ENCODE results near the gene DLG5. TPM values are rescaled to one million over a fixed set of nuclear protein-coding genes. Genes with fewer than 3 reads are reported as not detected.

The DLG5 gene
- polyA plus RNA-seq, 3 donors = 0.14 to 0.77 TPM; not detected in 1

DNA sequence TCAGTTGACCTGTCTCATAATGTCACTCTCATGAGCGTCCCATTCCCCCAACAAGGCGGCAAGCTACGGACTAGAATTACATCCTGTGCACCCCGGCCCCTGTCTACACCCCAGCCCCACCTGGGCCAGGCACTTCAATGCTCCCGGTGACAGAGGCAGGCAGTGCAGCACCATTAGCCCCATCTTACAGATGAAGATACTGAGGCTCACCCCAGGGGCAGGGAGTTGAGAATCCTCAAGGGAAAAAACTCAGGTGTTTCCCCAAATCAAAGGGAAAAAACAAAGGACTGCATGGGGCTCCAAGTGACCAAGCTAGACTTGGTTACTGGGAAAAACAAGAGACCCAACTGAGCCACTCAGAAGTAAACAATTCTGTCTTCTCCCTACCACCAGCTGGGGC, 4.5 kb downstream of the DLG5 start:
- H3K36me3 Mint-ChIP-seq = peaks cover 0 to 4% of the 10 kb centered on the region in 2 donors
- intact Hi-C loops (cut with micrococcal nuclease) = no loop called here
- Histone ChIP-seq H3K4me3 (replicated peaks in 1 of 3; ENCODE audit: low read depth in 2 of 3, low read length in 3 of 3) (no peak overlapping the region), H3K9ac (ENCODE audit: insufficient read depth, low read length, poor library complexity, severe bottlenecking) (no peak overlapping the region), H4K20me1 (ENCODE audit: insufficient read depth, low read length) (no peaks in the 10 kb centered on the region), H3K9me3 (replicated peaks in 1 of 2; ENCODE audit: control insufficient read depth in 1 of 2, insufficient read depth in 1 of 2, low read length in 2 of 2) (peaks cover 0 to 3% of the 10 kb centered on the region in 2 donors), H2AFZ (ENCODE audit: insufficient read depth, low read depth, low read length, poor library complexity, severe bottlenecking) (no peak overlapping the region), H3K4me1 (ENCODE audit: control insufficient read depth in 1 of 2, insufficient read depth in 2 of 2, low read length in 2 of 2) (peaks cover 10 to 15% of the 10 kb centered on the region in 2 donors), H3K27me3 (ENCODE audit: control insufficient read depth in 2 of 2, insufficient read depth in 2 of 2, low read length in 2 of 2) (peaks cover 17 to 18% of the 10 kb centered on the region in 2 donors), H3K27ac (ENCODE audit: low read depth in 1 of 2, low read length in 2 of 2) (no peak overlapping the region), H3K36me3 (replicated peaks in 1 of 2; ENCODE audit: control insufficient read depth in 1 of 2, insufficient read depth in 2 of 2, low read length in 2 of 2) (no peaks in the 10 kb centered on the region), H3K79me2 (ENCODE audit: insufficient read depth, low read length) (no peaks in the 10 kb centered on the region), H3K4me2 (replicated peaks; ENCODE audit: extremely low read depth, low read length, poor library complexity, severe bottlenecking) (no peak overlapping the region)
- H3K9me3 Mint-ChIP-seq = peaks cover 0 to 10% (median 2%) of the 10 kb centered on the region in 7 donors
- H3K4me3 Mint-ChIP-seq = no peak overlapping the region
- no peak for DNase-seq
- H3K27ac Mint-ChIP-seq = no peak overlapping the region
- TF ChIP-seq, protein P1, sequence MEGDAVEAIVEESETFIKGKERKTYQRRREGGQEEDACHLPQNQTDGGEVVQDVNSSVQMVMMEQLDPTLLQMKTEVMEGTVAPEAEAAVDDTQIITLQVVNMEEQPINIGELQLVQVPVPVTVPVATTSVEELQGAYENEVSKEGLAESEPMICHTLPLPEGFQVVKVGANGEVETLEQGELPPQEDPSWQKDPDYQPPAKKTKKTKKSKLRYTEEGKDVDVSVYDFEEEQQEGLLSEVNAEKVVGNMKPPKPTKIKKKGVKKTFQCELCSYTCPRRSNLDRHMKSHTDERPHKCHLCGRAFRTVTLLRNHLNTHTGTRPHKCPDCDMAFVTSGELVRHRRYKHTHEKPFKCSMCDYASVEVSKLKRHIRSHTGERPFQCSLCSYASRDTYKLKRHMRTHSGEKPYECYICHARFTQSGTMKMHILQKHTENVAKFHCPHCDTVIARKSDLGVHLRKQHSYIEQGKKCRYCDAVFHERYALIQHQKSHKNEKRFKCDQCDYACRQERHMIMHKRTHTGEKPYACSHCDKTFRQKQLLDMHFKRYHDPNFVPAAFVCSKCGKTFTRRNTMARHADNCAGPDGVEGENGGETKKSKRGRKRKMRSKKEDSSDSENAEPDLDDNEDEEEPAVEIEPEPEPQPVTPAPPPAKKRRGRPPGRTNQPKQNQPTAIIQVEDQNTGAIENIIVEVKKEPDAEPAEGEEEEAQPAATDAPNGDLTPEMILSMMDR (IDR thresholded peaks at IDR 0.05) = no peak
- peaks cover 8% of the 10 kb centered on the region for H3K4me1 Mint-ChIP-seq
- no CpG with 5 or more reads among the region's 5 CpGs for WGBS (ENCODE audit: insufficient coverage)
- peaks cover 19 to 32% (median 23%) of the 10 kb centered on the region in 3 donors for H3K27me3 Mint-ChIP-seq (ENCODE audit: low read depth in 3 of 3)

DNA sequence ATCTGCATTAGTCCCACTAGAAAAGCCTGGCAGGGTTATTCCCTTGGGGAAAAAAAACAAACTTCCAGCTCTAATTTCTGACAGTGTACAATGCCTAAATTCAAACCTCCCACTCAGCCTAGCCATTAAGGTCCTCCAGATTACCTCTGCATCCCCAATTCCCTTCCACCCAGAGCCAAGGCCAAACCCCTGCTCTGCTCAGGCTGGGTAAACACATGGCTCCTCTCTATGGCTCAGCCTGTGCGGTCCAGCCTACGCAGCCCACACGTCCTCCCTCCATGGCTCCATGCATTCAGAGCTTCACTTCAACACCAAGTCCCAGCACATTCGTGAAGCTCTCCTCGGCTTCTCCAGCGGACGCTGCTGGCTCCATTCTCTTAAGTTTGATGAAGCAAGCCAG, 5.2 kb downstream of the DLG5 start:
- intact Hi-C loops (cut with micrococcal nuclease) = no loop called here
- peaks cover 19 to 29% (median 23%) of the 10 kb centered on the region in 3 donors for H3K27me3 Mint-ChIP-seq (ENCODE audit: low read depth in 3 of 3)
- DNase-seq = no peak
- H3K4me3 Mint-ChIP-seq = no peak overlapping the region
- H3K4me1 Mint-ChIP-seq = peaks cover 8% of the 10 kb centered on the region
- Histone ChIP-seq H3K9ac (ENCODE audit: insufficient read depth, low read length, poor library complexity, severe bottlenecking) (no peak overlapping the region), H3K4me3 (replicated peaks in 1 of 3; ENCODE audit: low read depth in 2 of 3, low read length in 3 of 3) (no peak overlapping the region), H3K27me3 (ENCODE audit: control insufficient read depth in 2 of 2, insufficient read depth in 2 of 2, low read length in 2 of 2) (peaks cover 15 to 18% of the 10 kb centered on the region in 2 donors), H3K79me2 (ENCODE audit: insufficient read depth, low read length) (no peaks in the 10 kb centered on the region), H3K4me2 (replicated peaks; ENCODE audit: extremely low read depth, low read length, poor library complexity, severe bottlenecking) (no peak overlapping the region), H3K9me3 (replicated peaks in 1 of 2; ENCODE audit: control insufficient read depth in 1 of 2, insufficient read depth in 1 of 2, low read length in 2 of 2) (peaks cover 0 to 3% of the 10 kb centered on the region in 2 donors), H3K36me3 (replicated peaks in 1 of 2; ENCODE audit: control insufficient read depth in 1 of 2, insufficient read depth in 2 of 2, low read length in 2 of 2) (no peaks in the 10 kb centered on the region), H3K4me1 (ENCODE audit: control insufficient read depth in 1 of 2, insufficient read depth in 2 of 2, low read length in 2 of 2) (peaks cover 10 to 11% of the 10 kb centered on the region in 2 donors), H3K27ac (ENCODE audit: low read depth in 1 of 2, low read length in 2 of 2) (no peak overlapping the region), H4K20me1 (ENCODE audit: insufficient read depth, low read length) (no peaks in the 10 kb centered on the region), H2AFZ (ENCODE audit: insufficient read depth, low read depth, low read length, poor library complexity, severe bottlenecking) (no peak overlapping the region)
- TF ChIP-seq, protein P1 (IDR thresholded peaks at IDR 0.05) = no peak
- 100% methylated on average over 3 of the region's 7 CpGs for WGBS (ENCODE audit: insufficient coverage)
- peak overlapping the region in 1 of 7 donors; percentile 37 for H3K27ac Mint-ChIP-seq
- H3K36me3 Mint-ChIP-seq = peaks cover 0 to 4% of the 10 kb centered on the region in 2 donors
- peaks cover 0 to 10% (median 2%) of the 10 kb centered on the region in 7 donors for H3K9me3 Mint-ChIP-seq

All from CD14-positive monocyte (primary cell).